ENCODE results near the gene RNF187. TPM values are rescaled to one million over a fixed set of nuclear protein-coding genes. Genes with fewer than 3 reads are reported as not detected.

Gene RNF187
- total RNA-seq, 6 experiments from 2014 or later: 110 to 143 (median 130) TPM

DNA sequence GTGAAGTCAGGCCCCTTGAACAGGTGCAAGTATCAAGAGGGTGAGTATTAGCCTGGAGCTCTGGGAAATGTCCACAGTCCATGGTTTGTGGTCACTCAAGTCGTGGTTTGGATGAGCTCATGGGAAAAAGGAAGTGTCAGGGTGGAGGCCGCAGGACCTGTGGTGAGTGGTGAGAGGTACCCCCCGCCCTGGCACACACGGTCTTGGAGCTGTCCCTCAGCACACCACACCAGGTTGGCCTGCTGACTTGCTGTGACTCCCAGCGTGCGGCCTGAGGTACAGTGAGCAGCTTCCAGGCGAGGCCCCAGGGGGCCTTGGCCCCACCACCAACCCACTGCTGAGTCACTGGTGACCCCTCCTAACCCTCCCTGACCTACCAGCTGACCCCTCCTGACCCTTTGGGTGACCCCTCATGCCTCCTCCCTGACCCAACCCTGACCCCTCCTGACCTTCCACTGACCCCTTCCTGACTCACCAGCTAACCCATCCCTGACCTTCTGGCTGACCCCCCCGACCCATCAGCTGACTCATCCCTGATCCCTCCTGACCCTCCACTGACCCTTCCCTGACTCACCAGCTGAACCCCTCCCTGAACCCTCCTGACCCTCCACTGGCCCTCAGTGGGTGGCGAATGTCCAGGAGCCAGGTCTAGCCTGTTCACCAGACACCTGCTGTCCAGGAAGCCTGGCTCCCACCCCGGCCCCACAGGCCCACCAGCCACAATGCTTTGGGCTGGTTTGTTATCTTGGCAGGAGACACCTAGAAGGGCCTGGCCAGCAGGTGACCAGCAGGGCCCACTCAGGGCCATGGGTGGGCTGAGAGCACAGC, 34.8 kb upstream of the RNF187 start:
- DNase-seq: no peak
- Mint-ChIP-seq H3K4me1 (ENCODE audit: low read depth) (peaks cover 26% of the 10 kb centered on the region), H3K4me3 (no peak overlapping the region), H3K27me3 (ENCODE audit: insufficient read depth) (peaks cover 3% of the 10 kb centered on the region), H3K27ac (no peak overlapping the region), H3K36me3 (ENCODE audit: low read depth) (no peaks in the 10 kb centered on the region; the same call in 1 of the 2 replicates), H3K9me3 (no peaks in the 10 kb centered on the region)
- TF ChIP-seq, protein P1, sequence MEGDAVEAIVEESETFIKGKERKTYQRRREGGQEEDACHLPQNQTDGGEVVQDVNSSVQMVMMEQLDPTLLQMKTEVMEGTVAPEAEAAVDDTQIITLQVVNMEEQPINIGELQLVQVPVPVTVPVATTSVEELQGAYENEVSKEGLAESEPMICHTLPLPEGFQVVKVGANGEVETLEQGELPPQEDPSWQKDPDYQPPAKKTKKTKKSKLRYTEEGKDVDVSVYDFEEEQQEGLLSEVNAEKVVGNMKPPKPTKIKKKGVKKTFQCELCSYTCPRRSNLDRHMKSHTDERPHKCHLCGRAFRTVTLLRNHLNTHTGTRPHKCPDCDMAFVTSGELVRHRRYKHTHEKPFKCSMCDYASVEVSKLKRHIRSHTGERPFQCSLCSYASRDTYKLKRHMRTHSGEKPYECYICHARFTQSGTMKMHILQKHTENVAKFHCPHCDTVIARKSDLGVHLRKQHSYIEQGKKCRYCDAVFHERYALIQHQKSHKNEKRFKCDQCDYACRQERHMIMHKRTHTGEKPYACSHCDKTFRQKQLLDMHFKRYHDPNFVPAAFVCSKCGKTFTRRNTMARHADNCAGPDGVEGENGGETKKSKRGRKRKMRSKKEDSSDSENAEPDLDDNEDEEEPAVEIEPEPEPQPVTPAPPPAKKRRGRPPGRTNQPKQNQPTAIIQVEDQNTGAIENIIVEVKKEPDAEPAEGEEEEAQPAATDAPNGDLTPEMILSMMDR (IDR thresholded peaks at IDR 0.05): no peak

DNA sequence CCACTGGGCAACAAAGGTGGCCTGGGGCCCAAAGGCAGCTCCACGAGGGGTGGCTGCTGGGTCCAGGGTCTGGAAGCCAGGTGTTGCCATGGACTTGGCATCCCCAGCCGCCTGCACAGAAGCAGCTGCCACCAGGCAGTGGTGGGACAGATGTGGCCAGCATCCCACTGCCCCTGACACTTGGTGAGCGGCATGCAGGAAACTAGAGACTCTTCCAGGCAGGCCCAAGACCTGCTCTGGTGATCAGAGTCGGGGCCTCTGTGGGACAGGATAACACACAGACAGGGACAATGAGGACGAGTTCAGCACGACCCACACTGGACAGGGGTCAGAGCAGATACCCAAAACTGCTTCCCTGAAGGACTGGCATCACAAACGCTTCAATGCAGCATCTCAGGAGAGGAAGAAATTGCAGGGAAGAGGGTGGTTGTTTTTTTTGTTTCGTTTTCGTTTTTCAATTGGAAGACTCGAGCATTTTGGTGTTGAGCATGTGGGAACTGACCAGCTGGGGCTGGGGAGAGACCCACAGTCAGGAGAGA, 34.1 kb upstream of the RNF187 start:
- Mint-ChIP-seq H3K4me1 (ENCODE audit: low read depth) (peaks cover 32% of the 10 kb centered on the region), H3K27me3 (ENCODE audit: insufficient read depth) (peaks cover 10% of the 10 kb centered on the region), H3K36me3 (ENCODE audit: low read depth) (no peaks in the 10 kb centered on the region; the same call in 1 of the 2 replicates), H3K4me3 (no peak overlapping the region), H3K27ac (no peak overlapping the region), H3K9me3 (no peaks in the 10 kb centered on the region)
- DNase-seq: no peak
- TF ChIP-seq, protein P1 (IDR thresholded peaks at IDR 0.05): no peak

DNA sequence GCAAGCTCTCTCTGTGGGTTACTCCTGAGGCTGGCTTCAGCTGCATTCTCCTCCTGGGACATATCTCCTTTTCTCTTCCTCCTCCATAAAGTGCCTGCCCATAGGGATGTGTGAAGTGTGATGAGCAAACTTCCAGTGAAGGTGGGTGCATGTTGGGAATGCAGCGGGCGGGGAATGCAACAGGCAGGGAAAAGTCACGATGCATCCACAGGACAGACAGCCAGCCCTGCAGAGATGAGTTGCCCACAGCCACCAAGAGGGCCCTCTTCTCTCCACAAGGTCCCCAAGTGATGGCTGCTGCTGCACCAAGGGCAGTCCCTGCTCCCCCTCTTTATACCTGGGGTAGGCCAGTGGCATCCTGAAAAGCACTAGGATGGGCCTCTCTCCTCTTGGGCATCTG, 33.6 kb upstream of the RNF187 start:
- Mint-ChIP-seq H3K4me1 (ENCODE audit: low read depth) (peaks cover 37% of the 10 kb centered on the region), H3K27me3 (ENCODE audit: insufficient read depth) (peaks cover 15% of the 10 kb centered on the region), H3K9me3 (no peaks in the 10 kb centered on the region), H3K27ac (no peak overlapping the region), H3K36me3 (ENCODE audit: low read depth) (no peaks in the 10 kb centered on the region; the same call in 1 of the 2 replicates), H3K4me3 (no peak overlapping the region)
- TF ChIP-seq, protein P1 (IDR thresholded peaks at IDR 0.05): no peak
- no peak for DNase-seq

DNA sequence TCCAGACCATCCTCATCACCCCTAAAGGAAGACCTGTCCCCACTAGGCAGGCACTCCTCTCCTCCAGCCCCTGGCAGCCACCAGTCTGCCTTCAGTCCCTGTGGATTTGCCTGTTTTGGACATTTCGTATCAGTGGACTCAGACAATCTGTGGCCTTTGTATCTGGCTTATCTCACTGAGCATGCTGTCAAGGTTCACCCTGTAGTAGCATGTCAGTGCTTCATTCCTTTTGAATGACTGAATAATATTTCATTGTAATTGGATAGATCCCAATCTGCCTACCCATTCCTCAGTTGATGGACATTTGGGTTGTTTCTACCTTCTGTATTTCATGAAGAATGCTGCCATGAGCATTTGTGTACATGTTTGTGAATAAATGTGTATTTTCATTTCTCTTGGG, 32.9 kb upstream of the RNF187 start:
- no peaks in the 10 kb centered on the region; the same call in 1 of the 2 replicates for H3K36me3 Mint-ChIP-seq (ENCODE audit: low read depth)
- no peak overlapping the region for H3K27ac Mint-ChIP-seq
- no peak for DNase-seq
- H3K27me3 Mint-ChIP-seq (ENCODE audit: insufficient read depth): peaks cover 16% of the 10 kb centered on the region
- peaks cover 37% of the 10 kb centered on the region for H3K4me1 Mint-ChIP-seq (ENCODE audit: low read depth)
- H3K4me3 Mint-ChIP-seq: no peak overlapping the region
- TF ChIP-seq, protein P1 (IDR thresholded peaks at IDR 0.05): no peak
- no peaks in the 10 kb centered on the region for H3K9me3 Mint-ChIP-seq

DNA sequence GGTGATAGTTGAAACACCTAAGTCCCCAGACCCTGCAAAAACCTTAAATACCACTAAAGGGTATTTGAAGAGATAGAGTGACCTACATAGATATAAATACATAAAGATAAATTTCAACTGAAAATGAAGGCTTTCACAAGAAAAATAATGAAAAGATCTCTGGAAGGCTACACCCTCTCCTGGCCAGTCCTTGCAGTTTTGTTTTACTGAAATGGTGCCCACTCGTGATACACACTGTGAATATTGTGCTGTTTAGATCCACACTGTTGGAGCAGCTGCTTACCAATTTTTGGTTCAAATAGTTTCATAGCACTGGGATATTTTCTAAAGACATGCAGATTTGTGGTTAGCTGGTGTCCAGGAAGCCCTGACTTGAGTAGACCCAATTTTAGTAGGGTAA, 31.5 kb upstream of the RNF187 start:
- H3K4me3 Mint-ChIP-seq: peak overlapping the region; percentile 49
- TF ChIP-seq, protein P1 (IDR thresholded peaks at IDR 0.05): peak; percentile 53
- no peaks in the 10 kb centered on the region for H3K9me3 Mint-ChIP-seq
- DNase-seq: no peak
- no peak overlapping the region for H3K27ac Mint-ChIP-seq
- no peaks in the 10 kb centered on the region; the same call in 1 of the 2 replicates for H3K36me3 Mint-ChIP-seq (ENCODE audit: low read depth)
- H3K4me1 Mint-ChIP-seq (ENCODE audit: low read depth): peaks cover 38% of the 10 kb centered on the region
- H3K27me3 Mint-ChIP-seq (ENCODE audit: insufficient read depth): peaks cover 16% of the 10 kb centered on the region

Data from HFFc6 (cell line).